Lung (tissue), 16 donors: Measurements from ENCODE around the gene ZNF823. TPM values are rescaled to one million over a fixed set of nuclear protein-coding genes. Genes with fewer than 3 reads are reported as not detected.
A peak's percentile ranks its signal among the peaks of the same experiment; 100 is the strongest.

Source experiments
- ATAC-seq: fragments of 200-7000 bp; cut with Tn5 transposase; one replicate; pipeline ENCODE4 v1.9.1; 2020; ENCODE audit warnings: moderate number of reproducible peaks; ENCODE audit not compliant: insufficient read depth, low FRiP score
- DNase-seq, 3 donors: peaks; one replicate each; pipeline ENCODE4 v3.0.0-alpha.2; 2013 to 2017
- H3K27ac ChIP-seq, 2 donors: one replicate each; pipeline ENCODE4 v1.5.1; 2013; ENCODE audit warnings: mild to moderate bottlenecking in 2 of 2, moderate library complexity in 2 of 2, control low read depth in 1 of 2, inconsistent platforms in 1 of 2, low read depth in 1 of 2, low read length in 1 of 2
- H3K27me3 ChIP-seq, 3 donors: one replicate each; pipeline ENCODE4 v1.5.1; 2013; ENCODE audit warnings: low read length in 2 of 3; ENCODE audit not compliant: control insufficient read depth in 3 of 3, insufficient read depth in 3 of 3
- H3K36me3 ChIP-seq, 4 donors: one replicate each; pipeline ENCODE4 v1.5.1; 2013; ENCODE audit warnings: low read length in 4 of 4, mild to moderate bottlenecking in 1 of 4, moderate library complexity in 1 of 4; ENCODE audit not compliant: control insufficient read depth in 4 of 4, insufficient read depth in 4 of 4
- H3K4me1 ChIP-seq, 5 donors: one replicate each; pipeline ENCODE4 v1.5.1; 2013; ENCODE audit warnings: low read length in 5 of 5, mild to moderate bottlenecking in 2 of 5, moderate library complexity in 1 of 5; ENCODE audit not compliant: control insufficient read depth in 5 of 5, insufficient read depth in 5 of 5
- H3K4me3 ChIP-seq: one replicate; pipeline ENCODE4 v1.5.1; 2013; ENCODE audit warnings: mild to moderate bottlenecking, control low read depth, moderate library complexity
- H3K9ac ChIP-seq, 2 donors: one replicate each; pipeline ENCODE4 v1.5.1; 2013; ENCODE audit warnings: low read length in 2 of 2, control low read depth in 1 of 2; ENCODE audit not compliant: insufficient read depth in 1 of 2
- H3K9me3 ChIP-seq, 4 donors: one replicate each; pipeline ENCODE4 v1.5.1; 2013; ENCODE audit warnings: low read length in 3 of 4, mild to moderate bottlenecking in 1 of 4, moderate library complexity in 1 of 4; ENCODE audit not compliant: control insufficient read depth in 4 of 4, insufficient read depth in 3 of 4
- CTCF ChIP-seq: IDR thresholded peaks from 2 replicates; pipeline ENCODE4 v1.5.1; 2012; ENCODE audit warnings: mild to moderate bottlenecking; ENCODE audit errors: control extremely low read depth, extremely low read depth
- WGBS, 2 donors: extraction: QIAGEN DNeasy Blood & Tissue Kit; methylation state at CpG; one replicate each; pipeline ENCODE4 v1.1.7; 2013; 5-methylcytosine and 5-hydroxymethylcytosine counted together
- long read RNA-seq, 5 donors: transcript quantifications; one replicate each; lab custom pipeline, GENCODE V29; 2026
- polyA plus RNA-seq, 2 donors: library from polyadenylated mRNA; stranded (reverse); fragments of 200-250 nt; gene quantifications; one replicate each; pipeline ENCODE4 v1.2.1, GENCODE V29; 2013
- total RNA-seq, 2 donors: library from RNA; depleted of rRNA in 1 of 2; stranded (reverse); fragments of >200 nt in 1 of 2; gene quantifications; one replicate each; pipeline ENCODE4 v1.2.1, GENCODE V29; 2014 to 2021
- donor health status: control.
- donor health status: control.
- donor health status: Bipolar disorder and iron deficiency.
- donor health status: healthy.
- donor health status: DM: yes; HTN: yes; CAD: no.

Gene ZNF823
- 10 to 100 TPM in 1 of 2 donors, 1 to 10 TPM in 1; 5.2 to 13.1 TPM for total RNA-seq
- 1 to 10 TPM; 2.4 to 4.6 TPM for polyA plus RNA-seq
- long read RNA-seq, donor 1, partial matches to known transcripts, result 13 of 13 reads
- long read RNA-seq, donor 1, other reads (novel, unspliced or antisense), result 0 of 13 reads
- long read RNA-seq, donor 2, partial matches to known transcripts, result 0 of 1 reads
- long read RNA-seq, donor 2, other reads (novel, unspliced or antisense), result 0 of 1 reads
- long read RNA-seq, donor 3, partial matches to known transcripts, result 13 of 17 reads
- long read RNA-seq, donor 3, other reads (novel, unspliced or antisense), result 0 of 17 reads
- long read RNA-seq, donor 4, result 0 reads
- long read RNA-seq, donor 5, partial matches to known transcripts, result 0 of 4 reads
- long read RNA-seq, donor 5, other reads (novel, unspliced or antisense), result 0 of 4 reads

- 0 to 1% methylated on average over 35 of the region's 35 CpGs for WGBS, 2 donors
- ATAC-seq, result peak; percentile 98
- no peak for TF ChIP-seq CTCF
- H3K27ac ChIP-seq, result peak within 1 kb of the TSS; percentile 95 to 97
- H3K4me1 ChIP-seq, result peaks cover 4 to 19% (median 4%) of the 10 kb centered on the region in 5 donors
- peak; percentile 99 to 100 (median 99) for DNase-seq
- no peaks in the 10 kb centered on the region for H3K9me3 ChIP-seq
- H3K4me3 ChIP-seq, result peak within 1 kb of the TSS; percentile 76
- H3K27me3 ChIP-seq, result no peaks in the 10 kb centered on the region
- no peaks in the 10 kb centered on the region for H3K36me3 ChIP-seq
- peak within 1 kb of the TSS; percentile 66 to 81 for H3K9ac ChIP-seq
Measured at GRCh38 chr19:11738746-11739620, at the start of gene ZNF823. Gene ZNF823, minus strand, starts transcription at chr19:11738946. Its CDS starts 127 bp downstream, at chr19:11738819.

DNA sequence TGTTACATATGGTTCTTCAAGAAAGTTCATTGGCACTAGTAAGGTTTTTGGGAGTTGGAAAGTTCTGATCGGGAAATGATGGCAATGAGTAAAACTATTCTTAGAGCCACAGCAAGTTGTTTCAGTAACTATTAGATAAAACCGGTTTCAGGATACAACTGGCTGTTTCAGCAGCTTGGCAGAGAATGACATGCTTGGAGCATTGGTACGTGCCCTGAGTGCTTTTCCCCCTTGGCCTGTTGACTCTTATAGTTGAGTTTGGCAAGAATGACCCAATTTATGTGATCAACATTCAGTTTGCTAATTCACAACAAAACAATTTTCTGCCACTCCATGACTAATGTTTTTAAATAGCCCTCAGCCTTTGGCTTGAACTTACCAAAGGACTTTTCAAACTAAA, 48.8 kb upstream of the ZNF823 start:
- Histone ChIP-seq H3K9me3 (peaks cover 0 to 35% (median 8%) of the 10 kb centered on the region in 4 donors), H3K36me3 (peaks cover 0 to 19% (median 5%) of the 10 kb centered on the region in 4 donors), H3K9ac (no peak overlapping the region), H3K27ac (no peak overlapping the region), H3K4me1 (no peaks in the 10 kb centered on the region), H3K27me3 (no peaks in the 10 kb centered on the region), H3K4me3 (no peak overlapping the region)
- no peak for TF ChIP-seq CTCF
- ATAC-seq (no peak), DNase-seq (no peak)
- WGBS, 2 donors, result 77 to 79% methylated on average over 3 of the region's 3 CpGs

GRCh38 chr19:11784356-11784755, 45.6 kb upstream of the ZNF823 start:
- WGBS, 2 donors, result 97 to 98% methylated on average over 3 of the region's 3 CpGs
- Histone ChIP-seq H3K4me1 (no peaks in the 10 kb centered on the region), H3K4me3 (no peak overlapping the region), H3K27me3 (no peaks in the 10 kb centered on the region), H3K27ac (no peak overlapping the region), H3K9ac (no peak overlapping the region), H3K36me3 (peaks cover 12 to 50% (median 27%) of the 10 kb centered on the region in 4 donors), H3K9me3 (peaks cover 11 to 56% (median 27%) of the 10 kb centered on the region in 4 donors)
- no peak for DNase-seq
- TF ChIP-seq CTCF, result no peak
- no peak for ATAC-seq
